ENCODE data around the gene PDP2.

Gene PDP2

DNA sequence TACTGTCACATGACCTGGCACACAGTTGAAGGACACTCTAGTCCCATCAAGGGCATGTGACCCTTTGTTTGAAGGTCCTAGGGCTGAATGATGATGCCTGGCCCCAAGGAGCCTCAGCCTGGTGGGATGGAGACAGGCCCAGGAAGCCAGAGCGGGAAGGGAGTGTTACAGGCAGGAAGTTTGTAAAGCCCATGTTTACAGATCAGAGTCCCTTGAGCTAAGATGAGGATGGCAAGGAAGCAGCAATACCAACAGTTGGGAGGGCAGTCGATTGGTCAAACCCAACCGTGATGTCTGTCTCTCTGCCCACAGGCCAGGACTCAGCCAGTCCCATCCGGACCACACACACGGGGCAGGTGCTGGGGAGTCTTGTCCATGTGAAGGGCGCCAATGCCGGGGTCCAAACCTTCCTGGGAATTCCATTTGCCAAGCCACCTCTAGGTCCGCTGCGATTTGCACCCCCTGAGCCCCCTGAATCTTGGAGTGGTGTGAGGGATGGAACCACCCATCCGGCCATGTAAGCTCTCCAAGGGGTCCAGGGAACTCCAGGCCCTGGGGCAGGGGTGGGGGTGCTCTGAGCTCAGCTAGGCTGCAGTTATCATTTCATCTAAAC is 57.5 kb downstream of the PDP2 start:
- H3K4me2 ChIP-seq (ENCODE audit: low read length): no peak overlapping the region
- H3K27ac ChIP-seq (ENCODE audit: low read depth, low read length): no peak overlapping the region
- H3K27me3 ChIP-seq (ENCODE audit: control insufficient read depth, low read length): no peaks in the 10 kb centered on the region
- H3K9me3 ChIP-seq (ENCODE audit: control insufficient read depth, insufficient read depth, low read length): no peaks in the 10 kb centered on the region
- H3K4me3 ChIP-seq (ENCODE audit: low read length): no peak overlapping the region
- H3K9me2 ChIP-seq (replicated peaks; ENCODE audit: control insufficient read depth, low read length): no peaks in the 10 kb centered on the region
- H4K20me1 ChIP-seq (ENCODE audit: control insufficient read depth, insufficient read depth, low read depth, low read length): peaks cover 5% of the 10 kb centered on the region; the same call in 1 of the 2 replicates
- TF ChIP-seq, protein P1, sequence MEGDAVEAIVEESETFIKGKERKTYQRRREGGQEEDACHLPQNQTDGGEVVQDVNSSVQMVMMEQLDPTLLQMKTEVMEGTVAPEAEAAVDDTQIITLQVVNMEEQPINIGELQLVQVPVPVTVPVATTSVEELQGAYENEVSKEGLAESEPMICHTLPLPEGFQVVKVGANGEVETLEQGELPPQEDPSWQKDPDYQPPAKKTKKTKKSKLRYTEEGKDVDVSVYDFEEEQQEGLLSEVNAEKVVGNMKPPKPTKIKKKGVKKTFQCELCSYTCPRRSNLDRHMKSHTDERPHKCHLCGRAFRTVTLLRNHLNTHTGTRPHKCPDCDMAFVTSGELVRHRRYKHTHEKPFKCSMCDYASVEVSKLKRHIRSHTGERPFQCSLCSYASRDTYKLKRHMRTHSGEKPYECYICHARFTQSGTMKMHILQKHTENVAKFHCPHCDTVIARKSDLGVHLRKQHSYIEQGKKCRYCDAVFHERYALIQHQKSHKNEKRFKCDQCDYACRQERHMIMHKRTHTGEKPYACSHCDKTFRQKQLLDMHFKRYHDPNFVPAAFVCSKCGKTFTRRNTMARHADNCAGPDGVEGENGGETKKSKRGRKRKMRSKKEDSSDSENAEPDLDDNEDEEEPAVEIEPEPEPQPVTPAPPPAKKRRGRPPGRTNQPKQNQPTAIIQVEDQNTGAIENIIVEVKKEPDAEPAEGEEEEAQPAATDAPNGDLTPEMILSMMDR (IDR thresholded peaks at IDR 0.05; ENCODE audit: low read depth, low read length, poor library complexity, severe bottlenecking): no peak
- no peak for TF ChIP-seq EZH2phosphoT487 (IDR thresholded peaks at IDR 0.05; ENCODE audit: borderline replicate concordance, low read length)
- H3F3A ChIP-seq (ENCODE audit: control insufficient read depth, insufficient read depth): no peaks in the 10 kb centered on the region
- H3K36me3 ChIP-seq (ENCODE audit: control insufficient read depth, low read length): peaks cover 40% of the 10 kb centered on the region
- peaks cover 34% of the 10 kb centered on the region for H3K79me2 ChIP-seq (ENCODE audit: control insufficient read depth, low read length)
- H3K4me1 ChIP-seq (ENCODE audit: control insufficient read depth, low read length): peaks cover 20% of the 10 kb centered on the region

DNA sequence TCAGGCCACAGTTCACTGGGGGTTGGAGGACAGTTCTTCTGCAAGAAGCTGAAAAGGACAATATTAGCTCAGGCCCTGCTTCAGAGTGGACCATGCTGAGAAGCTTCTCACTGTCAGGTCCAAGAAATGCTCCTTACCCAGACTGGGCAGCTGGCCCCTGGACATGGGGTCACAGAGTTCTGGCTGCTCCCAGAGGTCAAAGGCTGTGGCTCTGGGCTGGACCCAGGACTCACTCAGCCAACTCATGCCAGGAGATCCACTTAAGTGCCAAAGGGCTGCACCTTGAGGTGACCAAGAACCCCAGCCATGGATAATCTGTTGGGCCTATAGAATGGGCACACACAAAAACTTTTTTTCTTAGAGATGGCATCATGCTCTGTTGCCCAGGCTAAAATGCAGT is 59.1 kb downstream of the PDP2 start:
- Histone ChIP-seq H3K4me2 (ENCODE audit: low read length) (no peak overlapping the region), H3K36me3 (ENCODE audit: control insufficient read depth, low read length) (peaks cover 47% of the 10 kb centered on the region), H3K27me3 (ENCODE audit: control insufficient read depth, low read length) (no peaks in the 10 kb centered on the region), H4K20me1 (ENCODE audit: control insufficient read depth, insufficient read depth, low read depth, low read length) (no peaks in the 10 kb centered on the region), H3K9me3 (ENCODE audit: control insufficient read depth, insufficient read depth, low read length) (no peaks in the 10 kb centered on the region), H3K9me2 (replicated peaks; ENCODE audit: control insufficient read depth, low read length) (no peaks in the 10 kb centered on the region), H3K4me3 (ENCODE audit: low read length) (no peak overlapping the region), H3K79me2 (ENCODE audit: control insufficient read depth, low read length) (peaks cover 19% of the 10 kb centered on the region), H3K27ac (ENCODE audit: low read depth, low read length) (no peak overlapping the region), H3K4me1 (ENCODE audit: control insufficient read depth, low read length) (peaks cover 11% of the 10 kb centered on the region), H3F3A (ENCODE audit: control insufficient read depth, insufficient read depth) (no peaks in the 10 kb centered on the region)
- TF ChIP-seq, protein P1 (IDR thresholded peaks at IDR 0.05; ENCODE audit: low read depth, low read length, poor library complexity, severe bottlenecking): no peak
- TF ChIP-seq EZH2phosphoT487 (IDR thresholded peaks at IDR 0.05; ENCODE audit: borderline replicate concordance, low read length): no peak

DNA sequence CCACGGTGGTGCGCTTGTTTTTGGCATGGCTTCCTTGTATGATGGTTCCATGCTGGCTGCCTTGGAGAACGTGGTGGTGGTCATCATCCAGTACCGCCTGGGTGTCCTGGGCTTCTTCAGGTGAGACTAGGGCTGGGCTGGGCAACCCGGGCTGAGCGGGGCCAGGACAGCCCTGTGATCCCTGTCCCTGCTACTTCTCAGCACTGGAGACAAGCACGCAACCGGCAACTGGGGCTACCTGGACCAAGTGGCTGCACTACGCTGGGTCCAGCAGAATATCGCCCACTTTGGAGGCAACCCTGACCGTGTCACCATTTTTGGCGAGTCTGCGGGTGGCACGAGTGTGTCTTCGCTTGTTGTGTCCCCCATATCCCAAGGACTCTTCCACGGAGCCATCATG is 59.9 kb downstream of the PDP2 start:
- Histone ChIP-seq H3K9me3 (ENCODE audit: control insufficient read depth, insufficient read depth, low read length) (no peaks in the 10 kb centered on the region), H3K4me2 (ENCODE audit: low read length) (no peak overlapping the region), H3K4me3 (ENCODE audit: low read length) (no peak overlapping the region), H3K79me2 (ENCODE audit: control insufficient read depth, low read length) (peaks cover 10% of the 10 kb centered on the region), H3K27me3 (ENCODE audit: control insufficient read depth, low read length) (no peaks in the 10 kb centered on the region), H3K27ac (ENCODE audit: low read depth, low read length) (no peak overlapping the region), H3K36me3 (ENCODE audit: control insufficient read depth, low read length) (peaks cover 44% of the 10 kb centered on the region), H4K20me1 (ENCODE audit: control insufficient read depth, insufficient read depth, low read depth, low read length) (no peaks in the 10 kb centered on the region), H3K4me1 (ENCODE audit: control insufficient read depth, low read length) (peaks cover 9% of the 10 kb centered on the region), H3K9me2 (replicated peaks; ENCODE audit: control insufficient read depth, low read length) (no peaks in the 10 kb centered on the region), H3F3A (ENCODE audit: control insufficient read depth, insufficient read depth) (no peaks in the 10 kb centered on the region)
- no peak for TF ChIP-seq EZH2phosphoT487 (IDR thresholded peaks at IDR 0.05; ENCODE audit: borderline replicate concordance, low read length)
